H1 (cell line): ENCODE measurements around the gene ATP5MC2. TPM values are rescaled to one million over a fixed set of nuclear protein-coding genes. Genes with fewer than 3 reads are reported as not detected.
"Not testable (repeated sequence)": the region's sequence is repeated elsewhere in the genome, so short reads cannot be mapped to it uniquely, and the experiment has no call there.

Experiments
- CTCF ChIA-PET: fragments of 300-600 bp; sonication (Branson Sonifier 250); formaldehyde crosslinking; loops from one replicate; lab custom pipeline; 2021; ENCODE audit not compliant: partially characterized antibody; lab: Charles Lee
- POLR2A ChIA-PET: fragments of 300-600 bp; sonication (Branson Sonifier 250); formaldehyde crosslinking; loops from one replicate; lab custom pipeline; 2021; ENCODE audit warnings: inconsistent platforms; ENCODE audit not compliant: partially characterized antibody; lab: Charles Lee
- DNase-seq, 2 experiments: peaks; one replicate each; pipeline versions ENCODE4 v3.0.0 to v3.0.0-alpha.2; 2010 to 2022; ENCODE audit warnings: low spot score in 2 of 2, low read depth in 1 of 2, mixed read lengths in 1 of 2
- FAIRE-seq: peaks from 2 replicates; lab custom pipeline; 2011; peaks lifted over from hg19 to GRCh38; lab: Jason Lieb, UNC
- H2AFZ ChIP-seq: 2 replicates; pipeline ENCODE4 v1.8.1; 2012; ENCODE audit warnings: low read length, inconsistent platforms
- H2AK5ac ChIP-seq: 2 replicates; pipeline ENCODE4 v1.6.1; 2013; ENCODE audit warnings: low read depth, low read length
- H2BK120ac ChIP-seq: replicated peaks from 2 replicates; pipeline ENCODE3; 2013; ENCODE audit warnings: low read depth, low read length, inconsistent platforms
- H2BK12ac ChIP-seq: 2 replicates; pipeline ENCODE4 v1.6.1; 2013; ENCODE audit warnings: low read depth, low read length
- H2BK15ac ChIP-seq: 2 replicates; pipeline ENCODE4 v1.6.1; 2013; ENCODE audit warnings: low read length
- H2BK20ac ChIP-seq: 2 replicates; pipeline ENCODE4 v1.6.1; 2013; ENCODE audit warnings: low read length
- H2BK5ac ChIP-seq: 2 replicates; pipeline ENCODE4 v1.6.1; 2013; ENCODE audit warnings: low read depth, low read length
- H3K14ac ChIP-seq: 2 replicates; pipeline ENCODE4 v1.6.1; 2013; ENCODE audit warnings: inconsistent platforms; ENCODE audit not compliant: insufficient read length
- H3K18ac ChIP-seq: 2 replicates; pipeline ENCODE4 v1.6.1; 2013; ENCODE audit warnings: low read length; ENCODE audit errors: extremely low read depth
- H3K23ac ChIP-seq: 2 replicates; pipeline ENCODE4 v1.6.1; 2013; ENCODE audit warnings: inconsistent platforms; ENCODE audit not compliant: insufficient read length
- H3K23me2 ChIP-seq: 2 replicates; pipeline ENCODE4 v1.6.1; 2013; ENCODE audit warnings: low read depth, low read length
- H3K27ac ChIP-seq: 2 replicates; pipeline ENCODE4 v1.6.1; 2011; ENCODE audit warnings: low read depth, low read length, inconsistent platforms
- H3K27me3 ChIP-seq, 4 experiments: replicated peaks in 1 of 4; 1 replicate in 1 of 4; 2 replicates in 3 of 4; pipeline versions ENCODE4 v1.6.1 to v1.8.1; 2011 to 2013; ENCODE audit warnings: low read length in 3 of 4, mild to moderate bottlenecking in 3 of 4, inconsistent platforms in 2 of 4, mixed read lengths in 2 of 4, moderate library complexity in 1 of 4; ENCODE audit not compliant: control insufficient read depth in 3 of 4, insufficient read depth in 3 of 4; ENCODE audit errors: extremely low read depth in 1 of 4
- H3K36me3 ChIP-seq, 4 experiments: 2 replicates each; pipeline versions ENCODE4 v1.6.1 to v1.8.1; 2011 to 2013; ENCODE audit warnings: mild to moderate bottlenecking in 4 of 4, low read length in 3 of 4, moderate library complexity in 2 of 4, control low read depth in 1 of 4, inconsistent platforms in 1 of 4; ENCODE audit not compliant: insufficient read depth in 4 of 4, control insufficient read depth in 2 of 4
- H3K4ac ChIP-seq: replicated peaks from 2 replicates; pipeline ENCODE3; 2013; ENCODE audit warnings: low read length, low read depth, mixed read lengths, inconsistent platforms; ENCODE audit not compliant: insufficient read length
- H3K4me1 ChIP-seq, 4 experiments: replicated peaks in 1 of 4; 1 replicate in 1 of 4; 2 replicates in 3 of 4; pipeline versions ENCODE4 v1.6.1 to v1.8.1; 2011 to 2013; ENCODE audit warnings: low read length in 3 of 4, inconsistent platforms in 2 of 4, mixed read lengths in 1 of 4; ENCODE audit not compliant: insufficient read depth in 4 of 4, control insufficient read depth in 3 of 4
- H3K4me2 ChIP-seq, 2 experiments: 2 replicates each; pipeline versions ENCODE4 v1.6.1 to v1.8.1; 2011 to 2013; ENCODE audit warnings: low read depth in 2 of 2, low read length in 2 of 2, control low read depth in 1 of 2, inconsistent platforms in 1 of 2, mild to moderate bottlenecking in 1 of 2; ENCODE audit not compliant: insufficient read depth in 1 of 2
- H3K4me3 ChIP-seq, 4 experiments: fragments of 200-600, 300-600 bp in 1 of 4; sonication (generic), shearing (Covaris generic), sonication (Bioruptor Twin) in 1 of 4; 2 replicates each; pipeline versions ENCODE4 v1.5.1 to v1.8.1; 2011 to 2016; ENCODE audit warnings: low read length in 4 of 4, low read depth in 3 of 4, control low read depth in 2 of 4, inconsistent platforms in 2 of 4, mild to moderate bottlenecking in 2 of 4, mixed read lengths in 1 of 4, moderate library complexity in 1 of 4; ENCODE audit not compliant: insufficient read depth in 2 of 4; ENCODE audit errors: extremely low read depth in 1 of 4
- H3K56ac ChIP-seq: replicated peaks from 2 replicates; pipeline ENCODE3; 2013; ENCODE audit warnings: low read depth, mild to moderate bottlenecking, mixed read lengths, low read length, inconsistent platforms; ENCODE audit not compliant: insufficient read length
- H3K79me1 ChIP-seq: 2 replicates; pipeline ENCODE4 v1.6.1; 2013; ENCODE audit warnings: low read depth, low read length, control low read depth
- H3K79me2 ChIP-seq, 2 experiments: 2 replicates each; pipeline versions ENCODE4 v1.6.1 to v1.8.1; 2012 to 2013; ENCODE audit warnings: low read length in 2 of 2, mild to moderate bottlenecking in 2 of 2, inconsistent platforms in 1 of 2; ENCODE audit not compliant: insufficient read depth in 2 of 2, control insufficient read depth in 1 of 2
- H3K9ac ChIP-seq, 4 experiments: replicated peaks in 1 of 4; 1 replicate in 1 of 4; 2 replicates in 3 of 4; pipeline versions ENCODE4 v1.6.1 to v1.8.1; 2011 to 2013; ENCODE audit warnings: low read depth in 3 of 4, low read length in 3 of 4, control low read depth in 2 of 4, mild to moderate bottlenecking in 2 of 4, moderate library complexity in 2 of 4, inconsistent platforms in 1 of 4; ENCODE audit errors: extremely low read depth in 1 of 4
- H3K9me3 ChIP-seq, 2 experiments: 2 replicates each; pipeline versions ENCODE4 v1.6.1 to v1.8.1; 2012 to 2013; ENCODE audit warnings: mild to moderate bottlenecking in 2 of 2, moderate library complexity in 2 of 2, control low read depth in 1 of 2, inconsistent platforms in 1 of 2, low read depth in 1 of 2, low read length in 1 of 2, mixed read lengths in 1 of 2; ENCODE audit not compliant: insufficient read depth in 2 of 2
- H4K20me1 ChIP-seq, 2 experiments: replicated peaks in 1 of 2; 2 replicates each; pipeline versions ENCODE3 to v1.8.1; 2011 to 2013; ENCODE audit warnings: inconsistent platforms in 2 of 2, low read length in 2 of 2, mild to moderate bottlenecking in 1 of 2; ENCODE audit not compliant: insufficient read depth in 2 of 2, control insufficient read depth in 1 of 2
- H4K5ac ChIP-seq: 2 replicates; pipeline ENCODE4 v1.6.1; 2013; ENCODE audit warnings: low read length, low read depth, mixed read lengths, inconsistent platforms; ENCODE audit not compliant: insufficient read length
- H4K8ac ChIP-seq: 2 replicates; pipeline ENCODE4 v1.8.0; 2013; ENCODE audit warnings: mild to moderate bottlenecking, moderate library complexity, low read length, inconsistent platforms; ENCODE audit not compliant: insufficient read depth; ENCODE audit errors: extremely low read depth
- H4K91ac ChIP-seq: replicated peaks from 2 replicates; pipeline ENCODE3; 2013; ENCODE audit warnings: low read length, mixed read lengths, inconsistent platforms; ENCODE audit not compliant: insufficient read length
- WGBS, 2 experiments: shearing (Covaris generic) in 1 of 2; methylation state at CpG; one replicate each; pipeline versions ENCODE4 v1.1.6 to v1.1.7; 2013 to 2015; ENCODE audit warnings: low lambda C conversion rate in 2 of 2, mixed read lengths in 2 of 2, inconsistent platforms in 1 of 2, low coverage in 1 of 2, missing lambda C conversion rate in 1 of 2; ENCODE audit not compliant: insufficient replicate concordance in 2 of 2, insufficient coverage in 1 of 2, insufficient read length in 1 of 2; ENCODE audit errors: extremely low coverage in 1 of 2, missing lambda C conversion rate in 1 of 2; 5-methylcytosine and 5-hydroxymethylcytosine counted together
- polyA plus RNA-seq, 7 experiments: library from polyadenylated mRNA; depleted of rRNA in 3 of 7; stranded (reverse) in 5 of 7; unstranded in 2 of 7; fragments of >200 nt in 5 of 7; fragments of 200-250 nt in 2 of 7; gene quantifications; 1 replicate in 5 of 7; 2 replicates in 1 of 7; 4 replicates in 1 of 7; pipeline versions ENCODE4 v1.2.1 to v1.2.3, GENCODE V29; 2011 to 2013; ENCODE audit warnings: missing spikeins in 2 of 7, mixed read lengths in 2 of 7
- total RNA-seq: library from RNA; stranded (reverse); fragmentation: NEBNext Ultra II Directional; extraction: Animal tissue kit (Norgen Biotek cat#: 25700); gene quantifications from 2 replicates; pipeline ENCODE4 v1.2.1, GENCODE V29; 2021

ATP5MC2 gene
- total and polyA plus RNA-seq, 2 of the 8 experiments (the other 6 are each of a cell fraction or from before 2014, with no cell fraction given) = 408 to 952 TPM

DNA sequence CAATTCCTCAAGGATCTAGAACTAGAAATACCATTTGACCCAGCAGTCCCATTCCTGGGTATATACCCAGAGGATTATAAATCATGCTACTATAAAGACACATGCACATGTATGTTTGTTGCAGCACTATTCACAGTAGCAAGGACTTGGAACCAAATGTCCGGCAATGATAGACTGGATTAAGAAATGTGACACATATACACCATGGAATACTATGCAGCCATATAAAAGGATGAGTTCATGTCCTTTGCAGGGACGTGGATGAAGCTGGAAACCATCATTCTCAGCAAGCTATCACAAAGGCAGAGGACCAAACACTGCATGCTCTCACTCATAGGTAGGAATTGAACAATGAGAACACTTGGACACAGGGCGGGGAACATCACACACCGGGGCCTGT lies 29.6 kb downstream of the ATP5MC2 start:
- H2BK20ac ChIP-seq, H4K20me1 ChIP-seq, H2BK12ac ChIP-seq, H3K4me2 ChIP-seq, H2AK5ac ChIP-seq, H3K23ac ChIP-seq, H3K79me2 ChIP-seq, H4K8ac ChIP-seq, H2AFZ ChIP-seq, H3K18ac ChIP-seq, H2BK120ac ChIP-seq, H4K91ac ChIP-seq, H4K5ac ChIP-seq, H3K9ac ChIP-seq, DNase-seq, H3K27ac ChIP-seq, FAIRE-seq, H2BK15ac ChIP-seq, H2BK5ac ChIP-seq, H3K79me1 ChIP-seq, H3K23me2 ChIP-seq, H3K4ac ChIP-seq, H3K4me1 ChIP-seq, H3K36me3 ChIP-seq, H3K9me3 ChIP-seq, H3K14ac ChIP-seq, H3K4me3 ChIP-seq, H3K56ac ChIP-seq, H3K27me3 ChIP-seq: not testable (repeated sequence)
- ChIA-PET CTCF (interaction anchor here (1.2 to 2.0 kb wide), 2 partner anchors 11 to 12 kb away, joined by 3 to 5 read pairs; no protein-coding TSS in a partner anchor), POLR2A (interaction anchor here (1.2 to 1.4 kb wide), 2 partner anchors 10 to 13 kb away, joined by 3 to 4 read pairs; no protein-coding TSS in a partner anchor)
- 86% methylated on average over 4 of the region's 4 CpGs; no CpG with 5 or more reads in 1 of the 2 experiments for WGBS, 2 experiments
